C4-2B (cell line): ENCODE results near the gene ADAM10.

Source experiments
- CTCF ChIP-seq: fragments of 450-650 bp; conservative IDR thresholded peaks from 2 replicates; pipeline ENCODE4 v1.5.1; 2017; ENCODE audit warnings: mild to moderate bottlenecking
- ZFX ChIP-seq: fragments of 450-650 bp; IDR thresholded peaks from 2 replicates; pipeline ENCODE4 v1.6.1; 2017

- TF ChIP-seq CTCF: no peak
- TF ChIP-seq ZFX: no peak
Observed at GRCh38 chr15:58572521-58572920, 177.0 kb downstream of the ADAM10 start.
